HG02852 (cell line): Measurements from ENCODE around the gene SLC6A6.

Experiments used
- ATAC-seq: cut with Tn5 transposase; IDR thresholded peaks from one replicate; pipeline ENCODE4 v1.9.1; 2021; ENCODE audit warnings: mild to moderate bottlenecking, moderate library complexity; ENCODE audit not compliant: unreplicated experiment

Gene SLC6A6

DNA sequence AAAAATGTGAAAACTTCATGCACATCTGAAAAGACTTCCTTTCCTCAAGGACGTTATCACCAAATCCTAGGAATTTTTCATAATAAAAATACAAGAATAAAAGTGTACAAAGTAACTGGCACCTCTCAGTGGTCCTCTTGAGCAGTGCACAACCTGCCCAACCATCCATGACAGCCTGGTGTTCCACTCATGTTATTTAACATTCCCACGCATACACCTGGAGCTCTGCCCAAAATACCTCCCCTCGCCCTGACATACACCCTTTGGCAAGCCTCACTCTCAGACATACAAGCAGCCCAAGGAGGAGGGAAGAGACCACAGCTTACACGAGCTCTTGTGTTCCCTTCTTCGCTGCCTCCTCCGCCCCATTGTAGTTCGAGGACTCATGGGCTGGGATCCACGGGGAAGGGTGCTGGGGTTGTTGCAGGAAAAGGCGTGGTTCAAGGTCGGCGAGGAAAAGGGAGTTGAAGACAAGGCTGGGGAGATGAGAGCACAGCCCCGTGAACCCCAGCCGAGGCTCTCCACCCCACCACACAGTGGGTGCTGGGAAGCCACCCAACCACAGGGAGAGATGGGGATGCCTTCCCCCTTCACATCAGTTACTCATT is 114.4 kb downstream of the SLC6A6 start:
- no peak for ATAC-seq

- ATAC-seq = no peak
These were observed 115.4 kb downstream of the SLC6A6 start for GRCh38 chr3:14517601-14518431.

- no peak for ATAC-seq
These were observed 116.0 kb downstream of the SLC6A6 start for GRCh38 chr3:14518432-14518802.

DNA sequence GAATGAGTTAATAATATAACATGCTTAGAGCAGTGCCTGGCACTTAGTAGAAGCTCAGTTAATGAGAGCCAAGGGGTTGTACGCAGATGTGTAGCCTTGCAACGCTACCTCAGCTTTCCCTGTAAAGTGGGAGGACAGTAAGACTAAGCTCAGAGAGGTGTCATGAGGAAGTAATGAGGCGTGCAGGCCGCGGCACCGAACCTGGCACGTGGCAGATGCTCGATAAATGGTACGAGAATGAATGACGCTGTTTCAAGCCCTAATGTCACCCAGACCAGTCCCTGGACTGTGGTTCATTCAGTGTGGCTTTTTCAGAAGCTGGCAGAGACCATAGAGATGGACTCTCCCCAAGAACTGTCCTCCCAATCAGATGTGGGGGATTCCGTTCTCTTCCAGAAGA is 116.5 kb downstream of the SLC6A6 start:
- no peak for ATAC-seq

DNA sequence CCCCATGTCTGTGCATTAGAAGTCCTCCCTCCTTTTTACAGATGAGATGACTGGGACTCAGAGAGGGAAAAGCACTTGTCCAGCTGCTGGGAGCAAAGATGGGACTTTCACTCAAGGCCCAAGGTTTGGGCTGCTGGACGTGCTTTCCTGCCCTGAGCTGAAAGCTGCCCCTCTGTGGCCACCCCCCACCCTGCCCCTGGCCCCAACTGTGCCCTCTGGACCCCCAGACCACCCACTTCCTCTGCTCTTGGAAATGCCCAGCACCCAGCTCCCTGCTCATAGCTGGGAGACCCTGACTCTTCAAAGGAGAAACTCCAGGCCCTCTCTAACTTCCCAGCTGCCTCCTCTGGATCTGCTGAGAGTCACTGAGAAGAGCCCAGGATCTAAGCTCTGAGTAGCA is 117.0 kb downstream of the SLC6A6 start:
- no peak for ATAC-seq

DNA sequence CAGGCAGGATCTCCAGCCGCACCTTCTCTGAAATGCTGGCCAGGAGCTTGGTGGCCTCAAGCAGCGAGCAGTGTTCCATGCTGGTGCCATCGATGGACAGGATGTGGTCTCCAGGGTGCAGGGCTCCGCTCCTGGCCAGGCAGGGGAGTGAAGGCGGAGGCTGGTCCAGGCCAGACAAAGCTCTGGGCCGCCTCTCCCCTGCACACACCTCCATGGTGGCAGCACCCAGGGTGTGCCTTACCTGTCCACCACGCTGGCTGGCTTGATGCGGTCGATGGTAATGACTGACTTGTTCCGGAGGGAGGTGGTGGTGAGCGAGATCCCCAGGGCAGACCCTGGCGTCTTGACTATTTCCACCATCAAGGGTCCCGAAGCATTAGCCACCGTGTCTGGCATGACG is 117.7 kb downstream of the SLC6A6 start:
- ATAC-seq = no peak

- ATAC-seq = no peak
These were observed 118.6 kb downstream of the SLC6A6 start for GRCh38 chr3:14520967-14521366.

DNA sequence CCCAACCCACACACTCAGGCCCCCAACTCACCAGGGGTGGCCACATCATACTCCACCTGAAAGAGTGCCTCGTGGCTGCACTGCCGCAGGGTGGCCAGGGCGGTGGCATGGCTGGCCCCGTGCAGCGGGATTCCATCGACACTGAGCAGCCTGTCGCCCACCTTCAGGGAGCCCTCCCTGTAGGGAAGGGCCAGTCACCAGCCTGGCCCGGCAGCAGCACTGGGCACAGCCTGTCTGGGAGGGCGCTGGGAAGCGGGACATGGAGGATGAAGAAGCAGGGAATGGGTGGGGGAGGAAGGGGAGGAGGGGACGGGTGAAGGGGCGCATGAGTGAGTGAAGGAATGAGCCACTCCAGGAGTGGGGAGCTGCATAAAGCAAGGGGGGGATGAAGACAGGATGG is 119.2 kb downstream of the SLC6A6 start:
- ATAC-seq = no peak

- no peak for ATAC-seq
These were observed 119.8 kb downstream of the SLC6A6 start for GRCh38 chr3:14522129-14522691.

GRCh38 chr3:14522768-14523167 is 120.4 kb downstream of the SLC6A6 start:
- ATAC-seq = no peak

GRCh38 chr3:14523792-14524191 is 121.4 kb downstream of the SLC6A6 start:
- ATAC-seq = no peak

- no peak for ATAC-seq
These were observed 121.9 kb downstream of the SLC6A6 start for GRCh38 chr3:14524311-14524711.

GRCh38 chr3:14524920-14525660 is 122.7 kb downstream of the SLC6A6 start:
- no peak for ATAC-seq

DNA sequence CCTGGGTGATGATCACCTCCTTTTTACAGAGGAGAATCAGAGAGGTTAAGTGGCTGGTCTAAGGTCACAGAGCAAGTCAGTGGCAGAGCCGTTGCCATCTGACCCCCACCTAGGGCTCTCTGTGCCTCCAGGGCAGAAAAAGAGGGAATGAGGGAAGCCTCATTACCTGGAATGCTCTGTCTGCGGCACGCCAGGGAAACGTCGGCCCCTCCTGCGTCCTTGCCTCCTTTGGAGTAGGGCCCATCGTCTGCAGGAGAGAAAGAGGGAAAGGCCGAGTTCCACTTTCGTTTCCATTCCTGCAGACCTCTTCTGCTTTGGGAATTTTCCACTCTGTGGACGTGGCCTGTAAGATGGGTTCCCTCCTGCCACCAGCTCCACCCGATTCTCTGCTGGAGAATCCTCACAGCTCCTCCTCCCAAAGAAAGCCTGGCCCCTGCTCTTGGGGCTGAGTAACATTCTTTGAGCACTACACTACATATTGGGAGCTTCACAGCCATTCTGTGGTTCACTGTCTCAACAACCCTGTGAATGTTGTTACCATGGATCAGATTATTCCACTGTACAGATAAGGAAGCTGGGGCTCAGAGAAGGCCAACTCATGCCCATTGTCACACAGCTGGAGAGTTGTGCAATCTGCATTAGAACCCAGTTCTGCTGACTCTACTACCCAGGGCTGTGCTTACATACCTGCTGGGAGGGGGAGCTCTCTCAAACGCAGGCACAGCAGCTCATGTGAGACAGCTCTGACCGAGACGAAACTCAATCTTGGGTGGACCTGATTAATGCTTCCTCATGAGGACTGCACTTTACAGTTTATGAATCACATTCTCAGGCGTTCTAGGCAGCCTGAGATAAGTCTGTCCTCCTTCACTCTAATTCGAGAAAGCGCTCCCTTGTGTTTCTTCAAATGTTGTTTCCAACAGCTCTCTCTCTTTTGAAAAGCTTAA is 123.6 kb downstream of the SLC6A6 start:
- no peak for ATAC-seq

GRCh38 chr3:14528081-14528480 is 125.7 kb downstream of the SLC6A6 start:
- no peak for ATAC-seq

GRCh38 chr3:14531856-14532395 is 129.5 kb downstream of the SLC6A6 start:
- ATAC-seq = no peak

GRCh38 chr3:14532691-14533456 is 130.5 kb downstream of the SLC6A6 start:
- ATAC-seq = no peak

DNA sequence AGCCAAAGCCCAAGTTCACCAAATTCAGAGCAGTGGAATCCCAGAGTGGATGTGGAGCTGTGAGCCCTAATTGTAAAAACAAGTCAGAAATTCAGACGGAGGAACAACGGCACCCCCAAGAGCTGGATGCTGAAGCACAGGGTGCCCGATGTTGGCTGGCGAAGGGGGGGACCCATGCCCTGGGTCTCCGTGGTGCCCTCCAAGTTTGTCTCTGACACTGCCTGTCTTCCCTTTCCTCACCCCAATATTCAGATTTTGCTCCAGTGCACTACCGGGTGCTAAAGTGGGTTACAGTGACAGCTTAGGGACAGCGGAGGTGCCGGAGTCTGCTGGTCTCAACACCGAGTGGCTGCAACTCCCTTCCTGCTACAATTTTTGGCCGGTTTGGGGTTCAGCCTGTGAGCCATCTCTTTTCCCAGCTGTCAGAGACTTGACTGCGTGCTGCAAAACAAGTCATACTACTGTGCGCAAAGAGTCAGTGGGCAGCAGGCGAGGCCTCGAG is 131.1 kb downstream of the SLC6A6 start:
- no peak for ATAC-seq

DNA sequence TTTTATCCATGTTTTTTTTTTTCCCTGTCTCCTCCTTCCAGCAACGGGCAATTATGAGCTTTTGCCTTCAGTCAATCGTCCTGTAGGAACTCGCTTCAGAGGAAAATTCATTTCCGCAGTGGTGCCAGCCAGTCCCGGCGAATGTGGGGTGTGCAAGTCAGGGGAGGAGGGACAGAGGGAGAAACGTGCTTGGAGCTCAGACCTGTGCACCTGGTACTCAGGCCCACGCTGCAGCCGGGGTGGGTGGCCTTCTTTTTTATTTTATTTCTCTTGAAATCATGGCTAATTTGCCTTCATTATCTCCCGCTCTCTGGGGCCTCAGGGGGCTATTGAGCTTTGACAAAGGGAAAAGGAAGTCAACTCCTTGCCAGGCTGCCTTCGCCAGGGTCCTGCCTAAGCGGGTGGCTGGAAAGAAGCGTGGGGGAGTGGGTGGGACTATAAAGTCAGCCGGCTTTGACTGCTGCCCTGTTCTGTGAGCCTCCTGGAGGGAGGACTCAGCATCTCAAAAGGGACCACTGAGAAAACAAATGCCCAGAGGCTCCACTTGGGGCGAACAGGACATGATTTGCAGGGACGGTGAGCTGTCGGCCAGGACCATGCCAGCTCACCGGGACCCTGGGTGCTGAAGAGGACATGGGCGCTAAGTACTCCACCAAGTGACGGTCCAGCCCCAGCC is 132.2 kb downstream of the SLC6A6 start:
- no peak for ATAC-seq
